RWPE2 (cell line): Measurements from ENCODE around the gene LENEP.
A peak's percentile ranks its signal among the peaks of the same experiment; 100 is the strongest.

Source experiments
- ATAC-seq: fragments of 200-7000 bp; cut with Tn5 transposase; 3 replicates; pipeline ENCODE4 v1.9.1; 2021; ENCODE audit warnings: low read depth
- DNase-seq: peaks from one replicate; pipeline ENCODE4 v3.0.0-alpha.2; 2020; ENCODE audit warnings: low spot score
- H3K27ac ChIP-seq: fragments of 450-650 bp; 2 replicates; pipeline ENCODE4 v1.5.1; 2017; ENCODE audit warnings: mild to moderate bottlenecking; ENCODE audit not compliant: poor library complexity, severe bottlenecking
- H3K27me3 ChIP-seq: fragments of 250-450 bp; sonication (Bioruptor Pico); 2 replicates; pipeline ENCODE4 v1.5.1; 2021; ENCODE audit warnings: mild to moderate bottlenecking, moderate library complexity; ENCODE audit not compliant: insufficient read depth, poor library complexity, severe bottlenecking
- H3K36me3 ChIP-seq: fragments of 250-450 bp; sonication (Bioruptor Pico); 2 replicates; pipeline ENCODE4 v1.5.1; 2020; ENCODE audit warnings: low read depth, mild to moderate bottlenecking, moderate library complexity
- H3K4me1 ChIP-seq: fragments of 250-450 bp; sonication (Bioruptor Pico); 2 replicates; pipeline ENCODE4 v1.5.1; 2021; ENCODE audit warnings: mild to moderate bottlenecking, moderate library complexity; ENCODE audit not compliant: insufficient read depth, poor library complexity, severe bottlenecking
- H3K4me3 ChIP-seq: fragments of 250-450 bp; sonication (Bioruptor Pico); 2 replicates; pipeline ENCODE4 v1.5.1; 2021; ENCODE audit warnings: mild to moderate bottlenecking, moderate library complexity; ENCODE audit not compliant: severe bottlenecking
- H3K9me3 ChIP-seq: fragments of 250-450 bp; sonication (Bioruptor Pico); 2 replicates; pipeline ENCODE4 v1.5.1; 2021; ENCODE audit warnings: mild to moderate bottlenecking, moderate library complexity; ENCODE audit not compliant: severe bottlenecking
- TF ChIP-seq, protein P1 (sequence below): fragments of 450-650 bp; IDR thresholded peaks from one replicate; pipeline ENCODE4 v1.5.1; 2017; ENCODE audit warnings: mild to moderate bottlenecking, moderate library complexity; ENCODE audit not compliant: poor library complexity, severe bottlenecking

The LENEP gene

DNA sequence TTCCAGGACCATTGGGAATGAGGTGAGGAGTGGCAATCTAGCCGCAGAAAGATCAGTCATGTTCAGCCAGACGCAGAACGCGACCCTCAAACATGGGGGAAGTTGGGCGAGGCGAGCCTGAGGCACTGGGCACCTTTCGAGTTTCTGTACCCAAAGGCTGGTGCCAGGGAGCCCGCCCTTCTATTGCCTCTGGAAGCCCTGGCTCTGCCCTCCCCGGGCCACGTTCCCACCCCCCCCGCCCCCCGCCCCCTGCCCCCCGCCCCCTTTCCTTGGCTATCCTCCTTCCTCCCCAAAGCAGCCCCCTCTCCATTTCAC is 7.0 kb downstream of the LENEP start:
- H3K36me3 ChIP-seq: peaks cover 5% of the 10 kb centered on the region; the same call in 1 of the 2 replicates
- DNase-seq (peak; percentile 42), ATAC-seq (no peak)
- TF ChIP-seq, protein P1, sequence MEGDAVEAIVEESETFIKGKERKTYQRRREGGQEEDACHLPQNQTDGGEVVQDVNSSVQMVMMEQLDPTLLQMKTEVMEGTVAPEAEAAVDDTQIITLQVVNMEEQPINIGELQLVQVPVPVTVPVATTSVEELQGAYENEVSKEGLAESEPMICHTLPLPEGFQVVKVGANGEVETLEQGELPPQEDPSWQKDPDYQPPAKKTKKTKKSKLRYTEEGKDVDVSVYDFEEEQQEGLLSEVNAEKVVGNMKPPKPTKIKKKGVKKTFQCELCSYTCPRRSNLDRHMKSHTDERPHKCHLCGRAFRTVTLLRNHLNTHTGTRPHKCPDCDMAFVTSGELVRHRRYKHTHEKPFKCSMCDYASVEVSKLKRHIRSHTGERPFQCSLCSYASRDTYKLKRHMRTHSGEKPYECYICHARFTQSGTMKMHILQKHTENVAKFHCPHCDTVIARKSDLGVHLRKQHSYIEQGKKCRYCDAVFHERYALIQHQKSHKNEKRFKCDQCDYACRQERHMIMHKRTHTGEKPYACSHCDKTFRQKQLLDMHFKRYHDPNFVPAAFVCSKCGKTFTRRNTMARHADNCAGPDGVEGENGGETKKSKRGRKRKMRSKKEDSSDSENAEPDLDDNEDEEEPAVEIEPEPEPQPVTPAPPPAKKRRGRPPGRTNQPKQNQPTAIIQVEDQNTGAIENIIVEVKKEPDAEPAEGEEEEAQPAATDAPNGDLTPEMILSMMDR: no peak
- no peaks in the 10 kb centered on the region for H3K27me3 ChIP-seq
- H3K4me1 ChIP-seq: peaks cover 15% of the 10 kb centered on the region
- H3K27ac ChIP-seq: peak overlapping the region; percentile 96
- H3K9me3 ChIP-seq: no peaks in the 10 kb centered on the region
- peak overlapping the region; percentile 59 for H3K4me3 ChIP-seq

DNA sequence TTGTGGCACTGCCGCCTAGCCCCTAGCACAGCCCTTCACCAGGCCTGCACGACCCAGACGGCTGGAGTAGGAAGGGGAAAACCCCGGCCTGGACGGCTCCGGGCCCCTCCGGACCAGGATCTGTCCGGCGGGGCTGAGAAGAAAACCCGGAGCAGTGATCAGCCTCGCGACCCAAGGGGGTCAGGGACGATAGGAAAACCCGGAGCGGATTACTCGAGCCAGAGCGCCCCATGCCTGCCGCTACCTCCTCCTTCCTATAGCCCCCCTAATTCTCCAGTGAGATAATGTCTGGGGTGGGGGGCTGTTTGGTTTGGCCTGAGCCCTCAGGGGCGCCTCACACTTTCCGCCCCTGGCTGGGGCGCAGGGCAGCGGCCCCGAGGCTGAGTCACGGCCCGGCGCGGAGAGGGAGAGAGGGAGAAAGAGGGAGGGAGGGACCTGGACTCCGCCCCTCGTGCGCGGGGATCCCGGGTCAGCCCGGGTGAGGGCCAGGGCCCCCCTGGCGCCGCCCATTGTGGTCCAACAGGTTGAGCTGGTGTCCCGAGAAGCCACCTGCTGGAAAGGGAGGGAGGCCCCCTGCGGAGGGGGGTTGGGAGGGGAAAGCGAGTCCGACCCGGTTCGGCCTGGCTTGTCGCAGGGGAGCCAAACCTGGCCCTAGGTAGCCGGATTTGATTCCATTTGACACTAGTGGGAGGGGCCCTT is 7.5 kb downstream of the LENEP start:
- Histone ChIP-seq H3K36me3 (peaks cover 7% of the 10 kb centered on the region), H3K4me3 (peak overlapping the region; percentile 59), H3K4me1 (peaks cover 20% of the 10 kb centered on the region), H3K9me3 (no peaks in the 10 kb centered on the region), H3K27me3 (no peaks in the 10 kb centered on the region), H3K27ac (peak overlapping the region; percentile 96)
- TF ChIP-seq, protein P1: no peak
- DNase-seq (peak; percentile 80), ATAC-seq (peak; percentile 55)

DNA sequence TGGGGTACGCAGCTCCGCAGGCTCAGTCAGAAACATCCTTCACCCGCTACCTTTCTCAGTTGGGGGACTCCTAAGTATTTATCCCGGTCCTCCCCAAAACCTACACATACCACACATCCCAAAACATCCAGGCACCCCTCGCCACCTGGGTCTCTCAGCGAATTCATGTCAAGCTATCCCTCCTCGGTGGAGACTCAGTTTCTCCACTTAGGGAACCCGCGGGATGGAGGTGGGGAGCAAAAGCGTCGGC is 8.0 kb downstream of the LENEP start:
- H3K4me1 ChIP-seq: peaks cover 25% of the 10 kb centered on the region
- H3K27ac ChIP-seq: peak overlapping the region; percentile 96
- no peaks in the 10 kb centered on the region for H3K9me3 ChIP-seq
- H3K27me3 ChIP-seq: no peaks in the 10 kb centered on the region
- ATAC-seq (peak; percentile 8; the same call in 2 of the 3 replicates), DNase-seq (no peak)
- H3K36me3 ChIP-seq: peaks cover 12% of the 10 kb centered on the region
- TF ChIP-seq, protein P1: no peak
- H3K4me3 ChIP-seq: peak overlapping the region; percentile 59

DNA sequence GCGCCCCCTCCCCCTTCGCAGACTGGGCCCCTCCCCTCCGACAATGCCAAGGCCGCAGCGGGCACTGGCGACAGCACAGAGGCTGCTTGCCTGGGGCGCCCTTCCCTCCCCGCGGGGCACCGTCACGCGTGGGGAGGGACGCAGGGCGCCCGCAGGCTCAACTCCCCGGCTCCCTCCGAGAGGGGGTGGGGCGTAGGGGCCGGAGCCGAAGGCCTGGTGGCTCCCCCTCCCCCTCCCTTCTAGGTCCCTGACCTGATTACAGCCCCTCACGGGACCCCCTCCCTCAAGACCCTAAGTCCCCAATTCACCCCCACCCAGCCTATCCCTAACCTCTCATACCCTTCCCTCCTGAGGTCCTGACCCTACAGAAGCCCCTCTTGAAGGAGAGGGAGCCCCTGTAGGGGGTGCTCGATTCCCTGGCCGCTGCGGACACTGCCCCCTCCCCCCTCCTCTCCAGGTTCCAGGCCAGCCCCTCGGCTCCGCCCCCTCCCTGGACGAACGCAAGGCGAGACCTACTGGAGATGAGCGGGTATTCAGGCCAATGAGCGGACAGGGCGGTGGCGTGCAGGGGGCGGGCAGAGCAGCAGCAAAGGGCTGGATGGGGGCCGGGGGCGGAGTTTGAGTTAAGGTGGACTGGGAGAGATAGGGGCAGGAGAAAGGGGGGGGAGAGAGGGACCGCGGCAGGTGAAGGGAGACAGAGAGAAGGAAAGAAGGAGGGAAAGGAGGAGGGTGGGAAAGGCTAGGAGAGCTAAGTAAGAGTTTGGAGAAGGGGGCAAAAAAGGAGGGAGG is 8.5 kb downstream of the LENEP start:
- Histone ChIP-seq H3K9me3 (no peaks in the 10 kb centered on the region), H3K4me3 (peak overlapping the region; percentile 59), H3K27me3 (no peaks in the 10 kb centered on the region), H3K27ac (peak overlapping the region; percentile 96), H3K4me1 (peaks cover 30% of the 10 kb centered on the region), H3K36me3 (peaks cover 17% of the 10 kb centered on the region)
- DNase-seq (peak; percentile 100), ATAC-seq (peak; percentile 59)
- TF ChIP-seq, protein P1: peak; percentile 66
